Panc1 (cell line): Measurements from ENCODE around the gene PLA1A. TPM values are rescaled to one million over a fixed set of nuclear protein-coding genes. Genes with fewer than 3 reads are reported as not detected.

Experiments used
- ATAC-seq: fragments of 200-7000 bp; cut with Tn5 transposase; 2 replicates; pipeline ENCODE4 v1.9.1; 2020; ENCODE audit warnings: mild to moderate bottlenecking, moderate library complexity
- BruUV-seq: library from RNA; stranded (reverse); fragments of 400-500 nt; replicated peaks from 2 replicates; lab custom pipeline; 2021; lab: Mats Ljungman, UMichigan
- CTCF ChIA-PET: fragments of 300-600 bp; sonication (Branson Sonifier 250); formaldehyde crosslinking; loops from one replicate; lab custom pipeline; 2022; ENCODE audit warnings: antibody characterized with exemption; lab: Charles Lee
- POLR2A ChIA-PET: fragments of 300-600 bp; sonication (Branson Sonifier 250); formaldehyde crosslinking; loops from one replicate; lab custom pipeline; 2022; ENCODE audit warnings: antibody characterized with exemption; lab: Charles Lee
- DNase-seq: peaks from one replicate; pipeline ENCODE4 v3.0.0-alpha.2; 2010; ENCODE audit warnings: low read depth, low spot score
- H3K27ac ChIP-seq: 2 replicates; pipeline ENCODE4 v1.5.1; 2011; ENCODE audit warnings: mild to moderate bottlenecking, low read length, inconsistent platforms
- H3K27me3 ChIP-seq: fragments of 200-500 bp; sonication (Bioruptor generic); 2 replicates; pipeline ENCODE4 v1.6.0; 2014; ENCODE audit warnings: low read length, inconsistent platforms; ENCODE audit not compliant: control insufficient read depth, insufficient read depth
- H3K36me3 ChIP-seq: fragments of 200-500 bp; sonication (Bioruptor generic); 2 replicates; pipeline ENCODE4 v1.5.1; 2014; ENCODE audit warnings: inconsistent platforms, mild to moderate bottlenecking, low read length, moderate library complexity; ENCODE audit not compliant: control insufficient read depth, insufficient read depth
- H3K4me1 ChIP-seq: 2 replicates; pipeline ENCODE4 v1.5.1; 2011; ENCODE audit warnings: inconsistent platforms, mild to moderate bottlenecking, low read length, moderate library complexity; ENCODE audit not compliant: control insufficient read depth, insufficient read depth
- H3K4me3 ChIP-seq, 2 experiments: 2 replicates each; pipeline ENCODE4 v1.5.1; 2011 to 2012; ENCODE audit warnings: low read depth in 2 of 2, low read length in 2 of 2, mild to moderate bottlenecking in 2 of 2, inconsistent platforms in 1 of 2, moderate library complexity in 1 of 2
- H3K9me3 ChIP-seq: fragments of 200-500 bp; sonication (Bioruptor generic); 2 replicates; pipeline ENCODE4 v1.5.1; 2014; ENCODE audit warnings: low read depth, mild to moderate bottlenecking, inconsistent platforms, low read length, moderate library complexity; ENCODE audit not compliant: control insufficient read depth, insufficient read depth
- CTCF ChIP-seq: fragments of 450-650 bp; IDR thresholded peaks from 2 replicates; pipeline ENCODE4 v1.5.1; 2017; ENCODE audit warnings: mild to moderate bottlenecking
- POLR2AphosphoS5 ChIP-seq: IDR thresholded peaks from 2 replicates; pipeline ENCODE4 v1.6.1; 2012; ENCODE audit warnings: mild to moderate bottlenecking, low read depth, low read length, moderate library complexity
- REST ChIP-seq, 2 experiments: IDR thresholded peaks; 2 replicates each; pipeline ENCODE4 v1.6.1; 2011 to 2012; ENCODE audit warnings: low read depth in 2 of 2, control low read depth in 1 of 2, low read length in 1 of 2, mild to moderate bottlenecking in 1 of 2, moderate library complexity in 1 of 2; ENCODE audit not compliant: insufficient read depth in 1 of 2
- SIN3A ChIP-seq: IDR thresholded peaks from 2 replicates; pipeline ENCODE4 v1.6.1; 2012; ENCODE audit warnings: low read depth, mild to moderate bottlenecking, low read length, moderate library complexity, borderline replicate concordance; ENCODE audit not compliant: insufficient read depth
- TCF7L2 ChIP-seq: IDR thresholded peaks from 2 replicates; pipeline ENCODE4 v1.6.1; 2011; ENCODE audit warnings: mild to moderate bottlenecking, low read depth, low read length, inconsistent platforms
- in situ Hi-C: cut with HindIII; loops from 2 replicates; pipeline ENCODE4 v1.10.0; 2016; ENCODE audit warnings: low sequenced_read_pairs, low pct_unique_long_range_greater_than_20kb
- intact Hi-C: fragments of 100-400 bp; cut with micrococcal nuclease; formaldehyde crosslinking; loops from one replicate; pipeline ENCODE4 v1.10.0; 2022; ENCODE audit not compliant: unreplicated experiment
- total RNA-seq: library from RNA; stranded (reverse); gene quantifications from one replicate; pipeline ENCODE4 v1.2.1, GENCODE V29; 2021; ENCODE audit not compliant: unreplicated experiment

PLA1A gene
- total RNA-seq, 1 experiment from 2014 or later, result not detected

GRCh38 chr3:119580067-119580760, 17.5 kb upstream of the PLA1A start:
- CTCF ChIA-PET, result no interaction called here
- POLR2A ChIA-PET, result interaction anchor here (0.5 to 0.6 kb wide), 2 partner anchors 226 to 838 kb away, joined by 6 to 7 read pairs; no protein-coding TSS in a partner anchor
- in situ Hi-C loops, result no loop called here
- peak overlapping the region; percentile 51 to 77 for H3K4me3 ChIP-seq
- intact Hi-C loops, result no loop called here
- H3K27ac ChIP-seq, result peak overlapping the region; percentile 93
- no peaks in the 10 kb centered on the region for H3K36me3 ChIP-seq
- H3K4me1 ChIP-seq, result peaks cover 10% of the 10 kb centered on the region
- BruUV-seq, result TSS peak; percentile 80
- no peak for DNase-seq
- TF ChIP-seq POLR2AphosphoS5 (no peak), CTCF (no peak), TCF7L2 (0 out of 2 replicates have a peak, but pooled peaks have one; percentile 6), REST (IDR thresholded peaks at IDR 0.05; ENCODE audit: insufficient read depth in 1 of 2, low read depth in 2 of 2, low read length in 1 of 2) (no peak), SIN3A (no peak)
- no peaks in the 10 kb centered on the region for H3K27me3 ChIP-seq
- no peaks in the 10 kb centered on the region for H3K9me3 ChIP-seq
- ATAC-seq, result peak; percentile 78

- in situ Hi-C loops, result no loop called here
- no peak overlapping the region for H3K27ac ChIP-seq
- H3K4me1 ChIP-seq, result peaks cover 10% of the 10 kb centered on the region
- H3K27me3 ChIP-seq, result no peaks in the 10 kb centered on the region
- no peak for DNase-seq
- POLR2A ChIA-PET, result no interaction called here
- no peaks in the 10 kb centered on the region for H3K36me3 ChIP-seq
- TF ChIP-seq CTCF (no peak), POLR2AphosphoS5 (no peak), SIN3A (no peak), TCF7L2 (no peak), REST (IDR thresholded peaks at IDR 0.05; ENCODE audit: insufficient read depth in 1 of 2, low read depth in 2 of 2, low read length in 1 of 2) (no peak)
- H3K9me3 ChIP-seq, result no peaks in the 10 kb centered on the region
- intact Hi-C loops, result no loop called here
- CTCF ChIA-PET, result interaction anchor here (0.5 kb wide), 1 partner anchor 491 kb away, joined by 7 read pairs; no protein-coding TSS in a partner anchor
- no peak for ATAC-seq
- no peak overlapping the region for H3K4me3 ChIP-seq
- no TSS peak for BruUV-seq
Measured at GRCh38 chr3:119582178-119582577, 15.5 kb upstream of the PLA1A start.
